Stimulated activated CD4-positive, alpha-beta T cell treated with anti-CD3 and anti-CD28 coated beads, Interleukin-12 subunit alpha, Interleukin-12 subunit beta, amount 100 ng/mL, for 24 hours (primary cell): Measurements from ENCODE around the gene CCNO.

Experiments used
- DNase-seq, 2 experiments: peaks; one replicate each; pipeline ENCODE4 v3.0.0-alpha.2; 2020; ENCODE audit warnings: low read depth in 2 of 2

The CCNO gene, protein sequence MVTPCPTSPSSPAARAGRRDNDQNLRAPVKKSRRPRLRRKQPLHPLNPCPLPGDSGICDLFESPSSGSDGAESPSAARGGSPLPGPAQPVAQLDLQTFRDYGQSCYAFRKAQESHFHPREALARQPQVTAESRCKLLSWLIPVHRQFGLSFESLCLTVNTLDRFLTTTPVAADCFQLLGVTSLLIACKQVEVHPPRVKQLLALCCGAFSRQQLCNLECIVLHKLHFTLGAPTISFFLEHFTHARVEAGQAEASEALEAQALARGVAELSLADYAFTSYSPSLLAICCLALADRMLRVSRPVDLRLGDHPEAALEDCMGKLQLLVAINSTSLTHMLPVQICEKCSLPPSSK

DNA sequence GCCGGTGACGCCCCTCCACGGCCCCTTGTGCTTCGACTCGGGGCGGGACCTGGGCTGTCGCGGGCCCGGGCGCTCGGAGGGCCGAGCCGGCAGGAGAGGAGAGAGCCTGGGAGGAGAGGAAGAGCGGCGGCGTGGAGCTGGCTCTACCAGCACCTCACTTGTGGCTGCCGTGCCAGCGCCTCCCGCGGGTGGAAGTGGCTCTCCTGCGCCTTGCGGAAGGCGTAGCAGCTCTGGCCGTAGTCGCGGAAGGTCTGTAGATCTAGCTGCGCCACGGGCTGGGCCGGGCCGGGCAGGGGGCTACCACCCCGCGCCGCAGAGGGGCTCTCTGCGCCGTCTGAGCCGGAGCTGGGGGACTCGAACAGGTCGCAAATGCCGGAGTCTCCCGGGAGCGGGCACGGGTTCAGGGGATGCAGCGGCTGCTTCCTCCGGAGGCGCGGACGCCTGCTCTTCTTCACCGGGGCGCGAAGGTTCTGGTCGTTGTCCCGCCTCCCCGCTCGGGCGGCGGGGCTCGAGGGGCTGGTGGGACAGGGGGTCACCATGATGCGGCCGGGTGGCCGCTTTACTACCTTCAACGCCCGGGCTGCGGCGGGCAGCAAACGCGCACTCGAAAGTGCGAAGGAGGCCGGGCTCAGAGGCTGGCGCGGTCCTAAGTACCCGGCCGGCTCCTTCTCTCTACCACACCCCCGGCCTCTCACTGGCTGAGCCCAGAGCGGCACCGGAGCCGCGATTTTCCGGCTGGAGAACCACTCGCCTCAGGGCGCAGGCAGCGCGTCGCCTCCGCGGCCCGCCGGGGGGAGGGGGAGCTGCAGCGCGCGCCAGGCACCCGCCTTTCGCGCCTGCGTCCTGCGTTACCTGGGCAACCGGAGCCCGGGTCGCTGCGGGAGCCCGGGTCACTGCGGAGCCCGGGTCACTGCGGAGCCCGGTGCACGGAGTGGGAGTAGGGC is at the start of gene CCNO:
Gene CCNO, minus strand, starts transcription at position 624 of the 944 bp plus-strand sequence. Its CDS starts 85 bp downstream, at position 539.
- peak in 1 of 2 experiments; percentile 63 for DNase-seq

DNA sequence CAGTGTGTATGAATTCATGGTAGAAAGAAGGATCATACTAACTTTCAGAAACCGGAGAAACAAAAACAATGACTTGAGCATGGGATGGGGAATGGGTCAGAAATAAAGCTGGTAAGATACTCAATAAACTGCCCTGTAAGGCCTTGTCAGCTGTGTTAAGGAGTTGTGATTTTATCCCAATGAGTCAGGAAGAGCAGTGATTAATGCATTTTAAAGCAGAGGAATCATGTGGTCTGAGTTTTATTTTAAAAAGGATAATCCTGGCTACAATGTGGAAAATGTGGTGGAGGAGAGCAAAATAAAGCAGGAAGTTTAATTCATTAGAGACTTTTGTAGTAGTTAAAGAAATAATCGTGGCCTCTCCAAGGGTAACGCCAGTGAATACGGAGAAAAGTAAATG is 45.4 kb upstream of the CCNO start:
- DNase-seq = no peak

DNA sequence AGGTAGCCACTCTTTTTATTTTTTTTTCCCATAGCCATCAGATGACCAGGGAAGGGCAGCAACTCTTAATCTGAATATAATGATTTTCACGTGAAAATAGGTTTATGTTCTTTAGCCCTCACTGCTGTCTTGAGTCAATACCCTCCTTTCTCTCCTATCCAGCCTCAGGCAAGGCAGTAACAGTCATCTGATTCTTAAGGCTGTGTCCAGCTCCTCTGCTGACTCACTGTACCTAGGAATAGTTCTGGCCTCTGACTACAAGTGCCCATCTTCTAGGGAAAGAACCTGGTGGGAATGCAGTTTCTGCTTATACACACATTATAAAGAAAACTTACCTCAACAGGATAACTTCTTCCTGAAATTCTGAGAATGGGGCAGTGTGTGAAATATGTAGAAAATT is 43.4 kb upstream of the CCNO start:
- DNase-seq = no peak

DNA sequence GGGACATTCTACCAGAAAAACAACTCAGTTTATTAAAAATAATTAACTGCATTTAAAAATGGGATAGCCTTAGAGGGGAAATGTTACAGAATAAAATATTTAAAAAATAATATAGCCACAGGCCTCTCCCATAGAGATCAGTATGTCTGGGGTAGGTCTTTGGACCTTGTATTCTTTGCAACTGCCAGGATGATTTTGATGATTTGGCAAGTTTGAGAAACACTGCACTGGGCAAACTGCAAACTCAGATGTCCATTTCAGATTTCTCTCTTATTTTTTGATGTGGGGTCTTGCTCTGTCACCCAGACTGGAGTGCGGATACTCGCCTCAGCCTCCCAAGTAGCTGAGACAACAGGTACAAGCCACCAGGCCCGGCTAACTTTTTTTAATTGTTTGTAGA is 24.9 kb upstream of the CCNO start:
- DNase-seq = no peak

DNA sequence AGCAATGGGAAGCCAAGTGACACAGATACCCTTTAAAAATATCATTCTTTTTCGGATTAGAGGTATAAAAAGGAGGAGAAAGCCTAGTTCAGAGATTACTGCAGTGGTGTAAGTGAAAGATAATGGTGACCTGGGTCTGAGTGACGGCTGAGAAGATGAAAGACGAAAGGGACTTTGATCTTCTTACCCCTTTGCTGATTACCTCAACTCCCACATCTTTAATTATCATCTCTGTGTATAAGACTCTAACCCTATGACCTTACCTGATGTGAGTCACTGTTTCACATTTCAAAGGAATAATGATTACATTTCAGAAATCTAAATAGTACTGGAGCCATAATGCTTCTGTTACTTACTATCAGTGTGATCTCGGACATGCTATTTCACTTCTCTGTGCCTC is 21.4 kb upstream of the CCNO start:
- DNase-seq = no peak

DNA sequence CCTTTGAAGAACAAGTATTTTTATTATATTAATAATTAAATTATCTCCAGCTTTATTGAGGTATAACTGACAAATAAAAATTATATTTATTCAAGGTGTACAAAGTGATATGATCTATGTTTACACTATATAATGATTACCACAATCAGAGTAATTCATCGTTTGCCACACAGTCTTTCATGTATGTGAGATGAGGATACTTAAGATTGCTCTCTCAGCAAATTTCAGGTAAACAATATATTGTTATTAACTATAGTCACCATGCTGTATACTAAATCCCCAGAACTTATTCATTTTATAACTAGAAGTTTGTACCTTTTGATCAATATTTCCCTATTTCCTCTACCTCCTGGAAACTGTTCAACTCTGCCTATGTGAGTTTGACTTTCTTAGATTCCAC is 16.7 kb upstream of the CCNO start:
- no peak for DNase-seq

DNA sequence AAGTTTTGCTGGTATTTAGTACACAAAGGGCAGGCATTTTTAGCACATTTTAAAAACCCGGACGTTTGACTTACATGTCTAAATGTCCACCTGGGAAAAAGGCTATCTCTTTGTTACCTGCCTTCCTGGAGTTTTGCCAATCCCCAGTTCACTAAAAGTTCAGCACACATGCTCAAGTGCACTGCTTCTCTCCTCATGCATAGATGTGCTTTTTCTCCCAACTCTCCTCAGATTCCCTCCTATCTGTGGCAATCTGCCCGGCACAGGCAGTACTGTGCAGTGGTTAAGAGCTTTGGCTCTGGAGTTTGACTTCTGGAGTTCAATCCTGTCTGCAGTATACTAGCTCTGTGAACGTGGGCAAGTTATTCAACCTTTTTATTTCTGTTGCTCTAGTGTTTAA is 8.3 kb upstream of the CCNO start:
- no peak for DNase-seq

DNA sequence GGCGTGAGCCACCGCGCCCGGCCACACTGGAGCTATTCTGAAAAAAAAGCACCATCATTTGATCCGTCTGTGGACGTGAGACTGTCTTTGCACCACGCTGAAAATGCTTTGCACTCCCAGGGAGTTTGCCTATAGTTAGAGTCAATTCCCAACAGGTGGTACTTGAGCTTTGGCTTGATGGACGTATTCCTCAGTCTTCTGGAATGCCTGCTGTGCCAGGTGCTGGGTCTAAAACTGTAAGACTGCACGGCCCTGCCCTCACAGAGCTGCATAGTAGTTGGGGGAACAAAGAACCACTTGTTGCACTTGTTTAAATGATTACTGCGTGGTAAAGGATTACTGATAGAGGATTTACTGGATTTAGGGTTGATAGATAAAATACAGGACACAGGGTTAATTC is 3.4 kb upstream of the CCNO start:
- no peak for DNase-seq

DNA sequence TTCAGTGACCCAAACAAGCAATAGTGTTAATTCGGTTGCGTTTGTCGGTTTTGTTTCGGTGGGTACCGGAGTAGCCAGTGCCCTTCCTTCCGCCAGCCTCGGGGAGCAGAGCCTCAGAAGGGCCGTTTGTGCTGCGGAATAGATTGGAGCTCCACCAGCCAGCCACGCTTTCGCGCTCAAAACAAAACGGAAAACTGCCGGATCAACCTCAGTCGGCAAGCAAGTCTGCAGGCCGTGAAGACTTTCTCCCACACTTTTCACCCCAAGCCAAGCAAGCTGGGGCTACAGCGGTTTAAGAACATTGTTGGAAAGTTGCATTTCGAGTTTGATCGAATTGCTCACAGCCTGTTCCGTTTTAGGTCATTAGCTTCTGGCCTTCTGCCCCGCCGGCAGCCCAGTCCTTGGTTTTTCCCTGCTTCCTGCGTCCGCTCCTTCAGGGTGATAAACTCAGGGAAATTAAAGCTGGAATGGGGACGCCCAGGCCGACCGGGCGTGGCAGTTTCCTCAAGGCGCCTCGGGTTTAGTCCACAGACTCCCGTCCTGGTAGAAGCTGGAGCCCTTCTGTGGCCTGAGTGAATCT is 803 bp upstream of the CCNO start:
- DNase-seq = no peak

DNA sequence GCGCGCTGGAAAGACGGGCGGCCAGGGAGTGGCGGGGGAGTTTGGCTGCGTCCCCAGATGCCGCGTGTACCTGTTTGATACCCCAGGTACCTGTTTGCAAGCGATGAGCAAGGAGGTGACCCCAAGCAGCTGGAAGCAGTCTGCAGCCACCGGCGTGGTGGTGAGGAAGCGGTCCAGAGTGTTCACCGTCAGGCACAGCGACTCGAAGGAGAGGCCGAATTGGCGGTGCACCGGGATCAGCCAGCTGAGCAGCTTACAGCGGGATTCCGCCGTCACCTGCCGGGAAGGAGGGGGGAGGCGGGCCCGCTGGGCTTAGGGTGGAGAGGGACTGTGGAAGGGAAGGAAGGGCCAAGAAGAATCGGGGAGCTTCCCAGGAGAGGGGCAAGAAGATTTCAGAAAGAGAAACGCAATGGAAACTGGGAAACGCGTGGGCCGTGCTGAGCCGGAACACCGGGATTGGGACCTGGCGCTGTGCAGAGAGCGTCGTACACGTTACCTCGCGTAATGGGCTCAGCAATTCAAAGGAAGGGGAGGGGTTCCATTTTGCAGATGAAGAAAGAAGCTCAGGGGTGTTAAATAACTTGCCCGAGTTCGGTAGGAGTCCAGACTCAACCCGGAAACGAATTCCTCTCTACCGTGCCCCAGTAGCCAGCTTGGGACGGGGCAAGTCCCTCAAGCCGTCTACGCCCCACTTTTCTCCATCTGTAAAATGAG is 980 bp downstream of the CCNO start:
- DNase-seq = no peak

DNA sequence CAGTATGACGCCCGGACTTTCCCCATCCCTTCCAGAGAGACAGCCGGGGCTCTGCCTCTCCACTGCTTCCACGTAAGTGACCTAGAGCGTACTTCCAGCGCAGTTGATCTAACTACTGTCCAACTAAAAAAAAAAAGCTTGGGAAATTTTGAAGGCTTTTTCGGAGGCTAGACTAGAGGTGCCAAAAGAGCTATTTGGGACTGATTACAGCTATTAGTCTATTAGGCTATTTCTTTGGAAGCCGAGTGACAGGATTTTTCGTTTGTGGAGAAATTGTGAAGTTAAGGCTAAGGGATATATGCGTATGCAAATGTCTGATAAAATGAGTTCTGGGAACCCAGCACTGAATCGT is 1.5 kb downstream of the CCNO start:
- no peak for DNase-seq

DNA sequence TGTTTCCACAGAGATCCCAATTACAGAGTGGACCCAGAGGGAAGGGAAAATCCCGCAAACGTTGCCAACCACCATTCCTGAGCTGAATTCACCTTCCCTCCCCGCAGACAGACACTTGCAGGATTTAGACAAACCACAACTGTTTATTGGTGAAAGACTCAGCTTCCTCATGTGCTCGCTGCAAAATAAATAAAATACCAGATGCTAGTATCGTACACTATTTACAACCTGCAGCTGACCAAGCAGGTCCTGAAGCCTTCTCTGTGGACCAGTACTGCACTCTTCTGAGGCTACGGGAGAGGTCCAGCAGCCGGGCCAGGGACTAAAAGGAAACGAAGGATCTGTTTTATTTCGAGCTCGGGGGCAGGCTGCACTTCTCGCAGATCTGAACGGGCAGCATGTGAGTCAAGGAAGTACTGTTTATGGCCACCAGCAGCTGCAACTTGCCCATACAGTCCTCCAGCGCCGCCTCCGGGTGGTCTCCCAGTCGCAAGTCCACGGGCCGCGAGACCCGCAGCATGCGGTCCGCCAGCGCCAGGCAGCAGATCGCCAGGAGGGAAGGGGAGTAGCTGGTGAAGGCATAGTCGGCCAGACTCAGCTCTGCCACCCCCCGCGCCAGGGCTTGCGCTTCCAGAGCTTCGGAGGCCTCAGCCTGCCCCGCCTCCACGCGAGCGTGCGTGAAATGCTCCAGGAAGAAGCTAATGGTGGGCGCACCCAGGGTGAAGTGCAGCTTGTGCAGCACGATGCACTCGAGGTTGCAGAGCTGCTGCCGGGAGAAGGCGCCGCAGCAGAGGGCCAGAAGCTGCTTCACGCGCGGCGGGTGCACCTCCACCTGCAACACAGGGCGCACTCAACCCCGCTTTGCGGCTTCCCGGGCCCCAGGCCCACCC is 2.1 kb downstream of the CCNO start:
- DNase-seq = no peak

DNA sequence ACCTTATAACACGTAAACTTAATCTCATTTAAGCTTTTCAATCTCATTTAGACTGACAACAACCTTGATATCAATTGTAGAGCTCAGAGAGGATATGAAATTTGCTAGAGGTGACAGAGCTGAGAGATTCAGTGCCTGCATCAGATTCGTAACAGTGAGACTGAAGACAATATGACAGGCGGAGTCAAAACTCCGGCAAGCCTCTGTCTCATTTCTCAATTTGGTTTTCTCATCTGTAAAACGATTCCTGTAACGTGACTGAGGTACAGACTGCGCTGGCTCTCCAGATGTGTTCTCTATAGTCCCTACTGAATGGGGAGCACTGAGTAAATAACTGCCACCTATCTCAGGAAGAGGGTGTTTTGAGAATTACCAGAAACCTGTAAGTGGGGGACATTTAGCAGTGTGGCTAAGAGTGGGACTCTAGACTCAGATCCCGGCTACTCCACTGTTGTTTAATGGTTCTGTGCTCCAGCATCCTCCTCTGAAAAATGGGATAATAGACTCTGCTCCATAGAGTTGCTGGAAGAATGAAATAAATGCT is 3.2 kb downstream of the CCNO start:
- DNase-seq = no peak

DNA sequence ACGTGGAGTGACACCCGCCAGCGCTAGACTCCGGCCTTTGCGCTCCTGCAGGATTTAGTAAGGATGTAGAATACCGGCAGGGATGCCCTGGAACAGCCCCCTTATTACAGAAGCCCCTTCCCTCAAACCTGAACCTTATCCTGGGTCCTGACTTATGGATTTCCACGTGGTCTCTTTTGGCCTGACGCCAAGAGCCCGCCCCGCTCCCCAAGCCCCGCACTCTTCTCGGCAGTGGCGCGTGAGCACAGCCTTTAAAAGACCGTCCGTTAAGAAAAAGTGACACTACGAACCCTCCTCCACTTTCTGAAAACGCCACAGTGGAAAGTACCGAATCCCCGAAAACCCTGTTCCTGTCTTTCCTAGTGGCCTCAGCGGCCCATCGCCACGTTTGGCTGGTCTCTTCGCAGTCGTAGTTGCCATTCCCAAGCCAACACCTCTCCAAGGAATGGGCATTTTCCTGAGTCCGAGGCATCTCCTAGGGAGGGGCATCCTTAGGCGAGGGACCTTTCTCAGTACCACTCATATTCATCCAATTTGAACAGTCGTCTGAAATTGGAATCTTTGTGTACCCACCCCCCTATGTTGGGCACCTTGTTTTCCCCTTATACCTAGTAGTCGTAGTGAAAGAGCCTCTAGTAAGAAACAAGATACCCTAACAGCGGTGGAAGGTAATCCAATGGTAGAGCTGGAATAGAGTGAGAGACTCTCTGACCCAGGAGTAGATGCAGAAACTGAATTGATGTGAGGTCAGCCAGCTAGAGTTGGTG is 5.6 kb downstream of the CCNO start:
- DNase-seq = no peak

DNA sequence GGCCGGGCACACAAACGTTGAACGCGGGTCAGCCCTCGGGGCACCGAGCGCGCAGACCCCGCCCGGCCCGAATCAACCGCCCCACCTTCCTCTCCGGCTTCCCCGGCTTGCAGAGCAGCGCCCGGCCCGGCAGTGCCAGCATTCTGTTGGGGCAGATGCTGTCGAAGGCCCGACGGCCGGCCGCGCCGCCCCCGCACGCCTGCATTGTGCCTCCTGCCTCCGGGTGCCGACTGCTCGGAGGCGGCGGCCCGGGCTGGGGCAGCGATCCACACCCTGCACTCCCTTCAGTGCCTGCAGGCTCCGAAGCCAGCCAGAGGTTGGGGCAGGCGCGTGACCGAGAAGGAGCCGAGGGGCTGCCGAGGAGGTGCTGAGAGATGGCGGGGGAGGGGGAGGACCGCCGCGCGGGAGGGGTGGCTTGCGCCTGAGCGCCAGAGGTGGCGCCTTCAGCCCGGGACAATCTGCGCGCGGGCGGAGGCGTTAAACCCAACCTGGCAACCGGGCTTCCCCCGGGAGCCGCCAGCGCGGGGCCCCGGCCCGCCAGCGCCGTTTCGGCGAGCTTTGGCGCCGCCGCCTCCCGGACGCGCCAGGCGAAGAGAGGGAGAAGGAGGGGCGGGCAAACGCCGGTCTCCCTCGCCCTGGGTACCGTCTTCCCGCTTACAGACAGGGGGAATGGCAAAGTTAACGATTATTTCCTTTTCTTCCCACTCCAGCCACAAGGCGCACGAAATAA is 6.3 kb downstream of the CCNO start, which contains the start of gene MCIDAS:
Gene MCIDAS, minus strand, starts transcription at position 382 of the 730 bp plus-strand sequence. Its CDS starts 177 bp downstream, at position 205.
- DNase-seq = peak in 1 of 2 experiments; percentile 59

DNA sequence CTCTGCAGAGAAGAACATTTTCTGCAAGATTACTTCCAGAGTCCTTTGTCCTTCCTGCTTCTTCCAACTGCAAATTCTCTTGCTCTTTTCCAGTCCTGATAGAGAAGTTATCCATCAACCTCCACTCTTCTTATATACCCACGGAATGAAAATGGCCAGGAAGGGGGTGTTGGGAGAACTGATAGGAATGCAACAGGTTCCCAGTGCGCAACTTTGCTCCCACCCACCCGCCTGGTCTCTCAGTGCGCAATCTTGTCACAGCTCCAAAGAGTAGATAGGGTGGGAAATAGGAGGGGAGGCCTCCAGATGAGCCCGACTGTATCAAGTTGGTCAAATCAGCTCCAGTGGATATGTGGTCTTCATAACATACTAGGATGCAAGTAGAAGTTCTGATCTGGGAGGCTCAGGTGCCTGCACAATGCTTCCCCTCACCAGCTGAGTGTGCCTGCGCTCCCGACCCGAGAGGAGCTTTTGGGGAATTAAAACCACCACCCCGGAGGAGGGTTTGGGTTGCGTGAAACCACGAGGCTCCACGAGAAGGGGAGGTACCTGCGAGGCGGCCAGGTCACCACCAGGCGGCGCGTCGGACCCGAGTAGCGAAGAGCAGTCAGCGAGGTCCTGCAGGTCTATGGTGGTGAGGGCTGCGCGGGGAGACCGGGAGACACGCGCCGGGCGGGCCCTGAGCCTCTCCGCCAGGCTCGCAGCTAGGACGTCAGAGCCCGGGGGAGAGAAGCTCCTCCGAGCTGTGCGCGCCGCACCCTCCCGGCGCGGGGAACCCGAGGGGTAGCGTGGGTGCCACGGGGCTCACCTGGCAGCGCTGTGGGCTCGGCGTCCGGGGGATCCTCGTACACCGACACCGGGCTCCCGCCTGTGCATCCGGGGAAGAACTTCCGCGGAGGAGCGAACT is 7.1 kb downstream of the CCNO start:
- peak in 1 of 2 experiments; percentile 72 for DNase-seq

DNA sequence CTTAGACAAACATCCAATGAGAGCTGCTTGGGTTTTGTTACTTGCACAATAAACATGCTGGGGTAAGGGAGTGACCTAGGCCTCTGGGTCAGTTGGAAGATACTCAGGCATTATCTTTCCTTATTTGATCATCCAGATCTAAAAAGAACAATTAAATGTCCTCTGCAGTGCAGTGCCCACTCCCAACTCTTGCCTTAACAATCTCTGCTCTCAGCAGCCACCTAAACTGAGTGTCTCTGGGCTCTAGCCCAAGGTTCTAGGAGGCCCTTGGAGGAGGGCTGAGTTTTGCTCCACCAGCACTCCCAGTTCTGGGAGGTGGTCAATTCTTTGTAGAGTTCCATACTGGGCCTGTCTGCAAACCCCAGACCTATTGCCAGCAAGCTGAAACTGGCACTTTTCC is 8.1 kb downstream of the CCNO start:
- DNase-seq = no peak

DNA sequence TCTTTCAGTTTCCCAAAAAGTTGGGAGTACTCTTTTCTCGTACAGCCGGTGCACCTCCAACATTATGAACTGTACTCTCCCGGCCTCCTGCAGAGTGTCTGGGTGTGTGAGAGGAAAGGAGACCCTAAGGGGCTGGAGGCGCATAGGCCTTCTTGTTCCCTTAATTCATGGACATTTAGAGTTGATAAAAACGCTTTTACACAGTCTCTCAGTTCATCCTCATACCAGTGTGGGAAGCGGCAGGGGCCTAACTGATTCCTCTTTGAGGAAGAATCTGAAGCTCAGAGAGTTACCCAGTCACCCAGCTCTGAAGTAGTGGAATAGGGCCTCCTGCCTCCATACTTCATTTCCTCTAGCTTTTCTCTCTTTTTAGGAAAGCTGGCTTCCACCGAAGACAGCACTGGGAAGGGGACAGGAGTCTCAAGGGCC is 9.6 kb downstream of the CCNO start:
- no peak for DNase-seq
